Activated CD8-positive, alpha-beta T cell treated with anti-CD3 and anti-CD28 coated beads for 36 hours (primary cell): ENCODE data around the gene CLIC1. TPM values are rescaled to one million over a fixed set of nuclear protein-coding genes. Genes with fewer than 3 reads are reported as not detected.

Source experiments
- ATAC-seq: fragments of 200-7000 bp; cut with Tn5 transposase; one replicate; pipeline ENCODE4 v1.10.0; 2021; ENCODE audit warnings: mild to moderate bottlenecking, moderate library complexity
- CTCF ChIA-PET: fragments of 350-600 bp; sonication (Branson Sonifier 250); formaldehyde crosslinking; loops from one replicate; lab custom pipeline; 2021; ENCODE audit warnings: antibody characterized with exemption; lab: Charles Lee
- POLR2A ChIA-PET: fragments of 350-600 bp; sonication (Branson Sonifier 250); formaldehyde crosslinking; loops from one replicate; lab custom pipeline; 2021; ENCODE audit warnings: antibody characterized with exemption; lab: Charles Lee
- DNase-seq: peaks from one replicate; pipeline ENCODE4 v3.0.0-alpha.2; 2020
- H3K27ac Mint-ChIP-seq: one replicate; pipeline ENCODE4 v1.8.0; 2021; ENCODE audit warnings: mild to moderate bottlenecking, mixed read lengths
- H3K27me3 Mint-ChIP-seq: one replicate; pipeline ENCODE4 v1.8.0; 2021; ENCODE audit warnings: mixed read lengths
- H3K36me3 Mint-ChIP-seq: one replicate; pipeline ENCODE4 v1.8.0; 2021; ENCODE audit warnings: low read depth, mixed read lengths
- H3K4me1 Mint-ChIP-seq: one replicate; pipeline ENCODE4 v1.8.0; 2021; ENCODE audit warnings: low read depth, mixed read lengths
- H3K4me3 Mint-ChIP-seq: one replicate; pipeline ENCODE4 v1.8.0; 2021; ENCODE audit warnings: mild to moderate bottlenecking, moderate library complexity, mixed read lengths
- H3K9me3 Mint-ChIP-seq: one replicate; pipeline ENCODE4 v1.8.0; 2021; ENCODE audit warnings: mixed read lengths
- intact Hi-C: fragments of 100-400 bp; cut with micrococcal nuclease; formaldehyde crosslinking; loops from one replicate; pipeline ENCODE4 v1.10.0; 2022
- total RNA-seq, 2 experiments: library from RNA; stranded (reverse); gene quantifications; one replicate each; pipeline ENCODE4 v1.2.3, GENCODE V29; 2021
- TF ChIP-seq, protein P1 (sequence below): fragments of 200-600 bp; IDR thresholded peaks from one replicate; pipeline ENCODE4 v1.8.0; 2022; ENCODE audit warnings: antibody characterized with exemption, mild to moderate bottlenecking

CLIC1 gene
- total RNA-seq, 2 experiments from 2014 or later: 334 to 346 TPM

GRCh38 chr6:31749301-31750036, 13.1 kb upstream of the CLIC1 start:
- ChIA-PET CTCF (interaction anchor here (0.6 to 0.9 kb wide), 2 partner anchors 41 to 697 kb away, joined by 3 read pairs; no protein-coding TSS in a partner anchor), POLR2A (interaction anchor here (1.0 kb wide), 1 partner anchor 24 kb away, joined by 3 read pairs; no protein-coding TSS in a partner anchor)
- H3K36me3 Mint-ChIP-seq: peaks cover 33% of the 10 kb centered on the region
- no peaks in the 10 kb centered on the region for H3K27me3 Mint-ChIP-seq
- ATAC-seq (no peak), DNase-seq (no peak)
- peaks cover 2% of the 10 kb centered on the region for H3K4me1 Mint-ChIP-seq
- H3K4me3 Mint-ChIP-seq: no peak overlapping the region
- no peak overlapping the region for H3K27ac Mint-ChIP-seq
- intact Hi-C loops: no loop called here
- TF ChIP-seq, protein P1, sequence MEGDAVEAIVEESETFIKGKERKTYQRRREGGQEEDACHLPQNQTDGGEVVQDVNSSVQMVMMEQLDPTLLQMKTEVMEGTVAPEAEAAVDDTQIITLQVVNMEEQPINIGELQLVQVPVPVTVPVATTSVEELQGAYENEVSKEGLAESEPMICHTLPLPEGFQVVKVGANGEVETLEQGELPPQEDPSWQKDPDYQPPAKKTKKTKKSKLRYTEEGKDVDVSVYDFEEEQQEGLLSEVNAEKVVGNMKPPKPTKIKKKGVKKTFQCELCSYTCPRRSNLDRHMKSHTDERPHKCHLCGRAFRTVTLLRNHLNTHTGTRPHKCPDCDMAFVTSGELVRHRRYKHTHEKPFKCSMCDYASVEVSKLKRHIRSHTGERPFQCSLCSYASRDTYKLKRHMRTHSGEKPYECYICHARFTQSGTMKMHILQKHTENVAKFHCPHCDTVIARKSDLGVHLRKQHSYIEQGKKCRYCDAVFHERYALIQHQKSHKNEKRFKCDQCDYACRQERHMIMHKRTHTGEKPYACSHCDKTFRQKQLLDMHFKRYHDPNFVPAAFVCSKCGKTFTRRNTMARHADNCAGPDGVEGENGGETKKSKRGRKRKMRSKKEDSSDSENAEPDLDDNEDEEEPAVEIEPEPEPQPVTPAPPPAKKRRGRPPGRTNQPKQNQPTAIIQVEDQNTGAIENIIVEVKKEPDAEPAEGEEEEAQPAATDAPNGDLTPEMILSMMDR: no peak
- no peaks in the 10 kb centered on the region for H3K9me3 Mint-ChIP-seq

DNA sequence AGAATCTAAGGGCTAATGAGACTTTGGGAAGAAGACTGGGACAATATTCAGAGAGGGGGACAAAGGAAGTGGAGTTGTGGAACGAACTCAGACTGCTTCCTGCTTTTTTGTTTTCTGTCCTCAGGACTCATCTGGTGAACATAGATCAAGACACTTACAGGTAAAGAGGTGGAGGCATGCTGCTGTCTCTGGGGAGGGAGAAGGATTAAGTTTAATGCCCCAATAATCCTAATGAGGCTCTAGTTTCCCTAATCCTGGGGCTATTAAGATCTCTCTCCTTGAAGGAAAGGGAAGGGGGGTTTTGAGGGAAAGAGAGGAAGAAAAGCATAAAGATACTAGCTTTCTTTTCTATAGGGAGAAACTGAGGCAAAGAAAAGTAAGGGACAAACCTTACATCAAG, 8.1 kb upstream of the CLIC1 start:
- Mint-ChIP-seq H3K27me3 (no peaks in the 10 kb centered on the region), H3K4me1 (peaks cover 14% of the 10 kb centered on the region), H3K9me3 (no peaks in the 10 kb centered on the region), H3K36me3 (peaks cover 62% of the 10 kb centered on the region), H3K27ac (no peak overlapping the region), H3K4me3 (no peak overlapping the region)
- intact Hi-C loops: no loop called here
- ChIA-PET POLR2A (interaction anchor here (1.7 kb wide), 1 partner anchor 20 kb away, joined by 4 read pairs; no protein-coding TSS in a partner anchor), CTCF (interaction anchor here (2.3 kb wide), 1 partner anchor 25 kb away, joined by 7 read pairs; no protein-coding TSS in a partner anchor)
- DNase-seq (no peak), ATAC-seq (no peak)
- TF ChIP-seq, protein P1: no peak

DNA sequence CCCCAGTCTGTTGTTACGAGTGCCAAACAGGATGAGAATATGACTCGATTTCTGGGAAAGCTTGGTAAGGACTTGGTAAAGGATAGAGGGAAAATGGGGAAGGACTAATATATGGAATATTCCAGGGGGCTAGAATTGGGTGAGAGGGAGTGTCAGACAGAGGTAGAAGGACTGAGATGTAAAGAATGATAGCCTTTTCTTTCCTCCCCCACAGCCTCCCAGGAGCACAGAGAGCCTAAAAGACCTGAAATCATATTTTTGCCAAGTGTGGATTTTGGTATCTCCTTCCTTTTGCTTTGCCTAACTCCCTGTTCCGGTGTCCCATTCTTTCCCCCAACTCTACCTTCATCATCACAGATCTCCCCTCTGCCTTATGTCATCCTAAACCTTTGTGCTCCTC, 6.6 kb upstream of the CLIC1 start:
- CTCF ChIA-PET: interaction anchor here (1.2 to 9.9 kb wide), 3 partner anchors 13 to 27 kb away, joined by 3 to 59 read pairs (median 7); partner anchors contain the start of gene DDAH2
- ATAC-seq: no peak
- no peak overlapping the region for H3K27ac Mint-ChIP-seq

GRCh38 chr6:31741815-31742214, 5.5 kb upstream of the CLIC1 start:
- Mint-ChIP-seq H3K27me3 (no peaks in the 10 kb centered on the region), H3K27ac (no peak overlapping the region), H3K9me3 (no peaks in the 10 kb centered on the region), H3K4me1 (peaks cover 34% of the 10 kb centered on the region), H3K36me3 (peaks cover 49% of the 10 kb centered on the region), H3K4me3 (peak overlapping the region; percentile 97)
- ChIA-PET CTCF (interaction anchor here (1.8 to 9.9 kb wide), 4 partner anchors 13 to 88 kb away, joined by 4 to 59 read pairs (median 23); partner anchors contain the start of gene DDAH2), POLR2A (interaction anchor here (0.7 to 2.2 kb wide), 9 partner anchors 12 to 89 kb away, joined by 3 to 10 read pairs (median 4); partner anchors contain the start of genes ABHD16A, BAG6, DDAH2 and VARS1)
- TF ChIP-seq, protein P1: no peak
- no peak for ATAC-seq
- no peak for DNase-seq
- intact Hi-C loops: no loop called here

More for the DNA sequence above, 6.6 kb upstream of the CLIC1 start:
- no peaks in the 10 kb centered on the region for H3K27me3 Mint-ChIP-seq
- no peak for DNase-seq
- peaks cover 56% of the 10 kb centered on the region for H3K36me3 Mint-ChIP-seq
- H3K9me3 Mint-ChIP-seq: no peaks in the 10 kb centered on the region
- POLR2A ChIA-PET: interaction anchor here (1.5 kb wide), 1 partner anchor 16 kb away, joined by 3 read pairs; no protein-coding TSS in a partner anchor
- peaks cover 27% of the 10 kb centered on the region for H3K4me1 Mint-ChIP-seq
- TF ChIP-seq, protein P1: no peak
- intact Hi-C loops: no loop called here
- no peak overlapping the region for H3K4me3 Mint-ChIP-seq
